NB4 (cell line): ENCODE measurements around the gene TEKT5.

Experiments used
- MYC ChIP-seq: IDR thresholded peaks from 2 replicates; pipeline ENCODE4 v1.6.1; 2011; ENCODE audit warnings: low read depth, low read length
- POLR2A ChIP-seq: IDR thresholded peaks from 2 replicates; pipeline ENCODE4 v1.6.1; 2011; ENCODE audit warnings: mild to moderate bottlenecking; ENCODE audit not compliant: insufficient read length; ENCODE audit errors: extremely low read depth
- TF ChIP-seq, protein P1 (sequence below): IDR thresholded peaks from one replicate; pipeline ENCODE4 v1.5.1; 2012; ENCODE audit warnings: low read depth, low read length
- TF ChIP-seq, protein P2 (sequence below): IDR thresholded peaks from 2 replicates; pipeline ENCODE4 v1.6.1; 2011; ENCODE audit warnings: low read depth, low read length

DNA sequence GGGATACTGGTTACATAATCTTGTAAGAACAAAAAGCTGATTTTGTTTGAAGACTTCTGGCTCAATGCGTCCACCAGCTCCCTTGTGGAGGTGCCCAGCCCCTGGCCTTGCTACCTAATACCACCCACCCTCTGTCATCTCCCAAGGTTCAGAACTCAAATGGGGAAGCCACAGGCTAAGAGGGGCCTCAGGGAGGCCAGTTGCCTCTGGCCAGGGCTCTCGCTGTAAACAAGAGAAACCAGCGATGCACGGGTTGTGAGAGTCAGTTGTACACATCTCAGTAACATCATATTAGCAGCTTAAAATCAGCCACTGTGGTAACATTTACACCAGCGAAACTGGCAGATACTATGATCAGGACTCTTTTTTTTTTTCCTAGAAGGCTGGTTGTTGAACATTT lies 6.0 kb downstream of the TEKT5 start:
- TF ChIP-seq, protein P1, sequence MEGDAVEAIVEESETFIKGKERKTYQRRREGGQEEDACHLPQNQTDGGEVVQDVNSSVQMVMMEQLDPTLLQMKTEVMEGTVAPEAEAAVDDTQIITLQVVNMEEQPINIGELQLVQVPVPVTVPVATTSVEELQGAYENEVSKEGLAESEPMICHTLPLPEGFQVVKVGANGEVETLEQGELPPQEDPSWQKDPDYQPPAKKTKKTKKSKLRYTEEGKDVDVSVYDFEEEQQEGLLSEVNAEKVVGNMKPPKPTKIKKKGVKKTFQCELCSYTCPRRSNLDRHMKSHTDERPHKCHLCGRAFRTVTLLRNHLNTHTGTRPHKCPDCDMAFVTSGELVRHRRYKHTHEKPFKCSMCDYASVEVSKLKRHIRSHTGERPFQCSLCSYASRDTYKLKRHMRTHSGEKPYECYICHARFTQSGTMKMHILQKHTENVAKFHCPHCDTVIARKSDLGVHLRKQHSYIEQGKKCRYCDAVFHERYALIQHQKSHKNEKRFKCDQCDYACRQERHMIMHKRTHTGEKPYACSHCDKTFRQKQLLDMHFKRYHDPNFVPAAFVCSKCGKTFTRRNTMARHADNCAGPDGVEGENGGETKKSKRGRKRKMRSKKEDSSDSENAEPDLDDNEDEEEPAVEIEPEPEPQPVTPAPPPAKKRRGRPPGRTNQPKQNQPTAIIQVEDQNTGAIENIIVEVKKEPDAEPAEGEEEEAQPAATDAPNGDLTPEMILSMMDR: no peak
- TF ChIP-seq POLR2A (no peak), MYC (no peak)
- TF ChIP-seq, protein P2, sequence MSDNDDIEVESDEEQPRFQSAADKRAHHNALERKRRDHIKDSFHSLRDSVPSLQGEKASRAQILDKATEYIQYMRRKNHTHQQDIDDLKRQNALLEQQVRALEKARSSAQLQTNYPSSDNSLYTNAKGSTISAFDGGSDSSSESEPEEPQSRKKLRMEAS: no peak
